Endothelial cell (in vitro differentiated cells): Measurements from ENCODE around the gene DDX10. TPM values are rescaled to one million over a fixed set of nuclear protein-coding genes. Genes with fewer than 3 reads are reported as not detected.

Source experiments
- DNase-seq: peaks from one replicate; pipeline ENCODE4 v3.0.0; 2021; ENCODE audit warnings: low spot score
- H3K27ac Mint-ChIP-seq: one replicate; pipeline ENCODE4 v1.8.0; 2021; ENCODE audit warnings: mixed read lengths, inconsistent platforms; ENCODE audit not compliant: unreplicated experiment
- H3K27me3 Mint-ChIP-seq: one replicate; pipeline ENCODE4 v1.8.0; 2021; ENCODE audit warnings: mild to moderate bottlenecking, moderate library complexity, mixed read lengths, inconsistent platforms; ENCODE audit not compliant: unreplicated experiment
- H3K36me3 Mint-ChIP-seq: one replicate; pipeline ENCODE4 v1.8.0; 2021; ENCODE audit warnings: mild to moderate bottlenecking, low read depth, mixed read lengths, inconsistent platforms; ENCODE audit not compliant: unreplicated experiment
- H3K4me1 Mint-ChIP-seq: one replicate; pipeline ENCODE4 v1.8.0; 2021; ENCODE audit warnings: mild to moderate bottlenecking, mixed read lengths, inconsistent platforms; ENCODE audit not compliant: unreplicated experiment
- H3K4me3 Mint-ChIP-seq: one replicate; pipeline ENCODE4 v1.8.0; 2021; ENCODE audit warnings: mild to moderate bottlenecking, mixed read lengths, inconsistent platforms; ENCODE audit not compliant: unreplicated experiment
- H3K9me3 Mint-ChIP-seq: one replicate; pipeline ENCODE4 v1.8.0; 2021; ENCODE audit warnings: mixed read lengths, inconsistent platforms; ENCODE audit not compliant: unreplicated experiment
- CTCF ChIP-seq: fragments of 200-600 bp; sonication (generic); IDR thresholded peaks from one replicate; pipeline ENCODE4 v1.5.0; 2021; ENCODE audit warnings: antibody characterized with exemption; ENCODE audit not compliant: unreplicated experiment
- total RNA-seq: library from RNA; stranded (reverse); fragmentation: NEBNext Ultra II Directional; extraction: Animal tissue kit (Norgen Biotek cat#: 25700); gene quantifications from one replicate; pipeline ENCODE4 v1.2.1, GENCODE V29; 2021; ENCODE audit not compliant: unreplicated experiment

DDX10 gene
- total RNA-seq, 1 donor from 2014 or later = 20.9 TPM

GRCh38 chr11:108947654-108948570, 283.0 kb downstream of the DDX10 start:
- H3K4me3 Mint-ChIP-seq = no peak overlapping the region
- H3K4me1 Mint-ChIP-seq = no peaks in the 10 kb centered on the region
- H3K27ac Mint-ChIP-seq = no peak overlapping the region
- no peaks in the 10 kb centered on the region for H3K36me3 Mint-ChIP-seq
- no peak for DNase-seq
- no peaks in the 10 kb centered on the region for H3K9me3 Mint-ChIP-seq
- peaks cover 2% of the 10 kb centered on the region for H3K27me3 Mint-ChIP-seq
- no peak for TF ChIP-seq CTCF

- Mint-ChIP-seq H3K4me1 (peaks cover 3% of the 10 kb centered on the region), H3K27ac (no peak overlapping the region)
- no peak for TF ChIP-seq CTCF
These were observed 293.7 kb downstream of the DDX10 start for GRCh38 chr11:108958368-108959104.

GRCh38 chr11:108959105-108959761, 294.4 kb downstream of the DDX10 start:
- no peaks in the 10 kb centered on the region for H3K27me3 Mint-ChIP-seq
- H3K4me1 Mint-ChIP-seq = peaks cover 3% of the 10 kb centered on the region
- no peak for TF ChIP-seq CTCF
- H3K36me3 Mint-ChIP-seq = no peaks in the 10 kb centered on the region
- DNase-seq = no peak
- H3K9me3 Mint-ChIP-seq = no peaks in the 10 kb centered on the region
- H3K4me3 Mint-ChIP-seq = no peak overlapping the region
- H3K27ac Mint-ChIP-seq = no peak overlapping the region

More at GRCh38 chr11:108958368-108959104, 293.7 kb downstream of the DDX10 start:
- Mint-ChIP-seq H3K36me3 (no peaks in the 10 kb centered on the region), H3K27me3 (no peaks in the 10 kb centered on the region), H3K9me3 (no peaks in the 10 kb centered on the region), H3K4me3 (no peak overlapping the region)
- no peak for DNase-seq

- Mint-ChIP-seq H3K27ac (no peak overlapping the region), H3K36me3 (no peaks in the 10 kb centered on the region), H3K27me3 (no peaks in the 10 kb centered on the region), H3K9me3 (no peaks in the 10 kb centered on the region), H3K4me1 (peaks cover 3% of the 10 kb centered on the region), H3K4me3 (no peak overlapping the region)
- TF ChIP-seq CTCF = no peak
- no peak for DNase-seq
These were observed 295.0 kb downstream of the DDX10 start for GRCh38 chr11:108959874-108960273.
